Activated CD4-positive, alpha-beta T cell treated with anti-CD3 and anti-CD28 coated beads for 24 hours (primary cell): Measurements from ENCODE around the gene PI4K2A.
A peak's percentile ranks its signal among the peaks of the same experiment; 100 is the strongest.

Source experiments
- DNase-seq, 2 donors: peaks; one replicate each; pipeline ENCODE4 v3.0.0-alpha.2; 2020; ENCODE audit warnings: low read depth in 2 of 2

Gene PI4K2A

GRCh38 chr10:97640174-97640867 is at the start of gene PI4K2A:
Gene PI4K2A (plus strand): TSS chr10:97640671. CDS start chr10:97640743, 72 bp downstream.
- peak; percentile 98 to 99 for DNase-seq

- DNase-seq = no peak
Observed at GRCh38 chr10:97590748-97591495, 49.5 kb upstream of the PI4K2A start.

- DNase-seq = no peak
Observed at GRCh38 chr10:97593421-97593820, 47.0 kb upstream of the PI4K2A start.

- DNase-seq = no peak
Observed at GRCh38 chr10:97596101-97597082, 44.1 kb upstream of the PI4K2A start.

GRCh38 chr10:97597778-97598177 is 42.7 kb upstream of the PI4K2A start:
- no peak for DNase-seq

GRCh38 chr10:97598407-97599271 is 41.8 kb upstream of the PI4K2A start:
- DNase-seq = no peak

- DNase-seq = no peak
Observed at GRCh38 chr10:97599272-97599619, 41.2 kb upstream of the PI4K2A start.

- DNase-seq = no peak
Observed at GRCh38 chr10:97600616-97601015, 39.9 kb upstream of the PI4K2A start.

GRCh38 chr10:97601268-97602215 is 38.9 kb upstream of the PI4K2A start:
- no peak for DNase-seq

- DNase-seq = no peak
Observed at GRCh38 chr10:97607095-97607636, 33.3 kb upstream of the PI4K2A start.

GRCh38 chr10:97608991-97609561 is 31.4 kb upstream of the PI4K2A start:
- DNase-seq = no peak

GRCh38 chr10:97611473-97611872 is 29.0 kb upstream of the PI4K2A start:
- DNase-seq = no peak

GRCh38 chr10:97612386-97612785 is 28.1 kb upstream of the PI4K2A start:
- no peak for DNase-seq

- no peak for DNase-seq
Observed at GRCh38 chr10:97618285-97618684, 22.2 kb upstream of the PI4K2A start.

- DNase-seq = no peak
Observed at GRCh38 chr10:97618733-97619132, 21.7 kb upstream of the PI4K2A start.

- DNase-seq = no peak
Observed at GRCh38 chr10:97623277-97623676, 17.2 kb upstream of the PI4K2A start.

GRCh38 chr10:97627731-97628130 is 12.7 kb upstream of the PI4K2A start:
- no peak for DNase-seq

- no peak for DNase-seq
Observed at GRCh38 chr10:97628228-97628627, 12.2 kb upstream of the PI4K2A start.

- no peak for DNase-seq
Observed at GRCh38 chr10:97629289-97629688, 11.2 kb upstream of the PI4K2A start.
